NCI-H446 treated with DMSO at 0.1 percent for 48 hours (cell line): Measurements from ENCODE around the gene TSHR.
"Not testable (repeated sequence)": the region's sequence is repeated elsewhere in the genome, so short reads cannot be mapped to it uniquely, and the experiment has no call there.

ENCODE experiments used
- DNase-seq: peaks from one replicate; lab custom pipeline; 2025; lab: John Stamatoyannopoulos, UW

The TSHR gene

GRCh38 chr14:80951491-80951890, 3.9 kb upstream of the TSHR start:
- DNase-seq, result no peak

- not testable (repeated sequence) for DNase-seq
Measured at GRCh38 chr14:80953211-80953610, 2.2 kb upstream of the TSHR start.

GRCh38 chr14:80954687-80955299, 628 bp upstream of the TSHR start:
- DNase-seq, result peak; percentile 51

- no peak for DNase-seq
Measured at GRCh38 chr14:80956102-80956501, 681 bp downstream of the TSHR start.

- DNase-seq, result peak; percentile 51
Measured at GRCh38 chr14:80956922-80957321, 1.5 kb downstream of the TSHR start.

GRCh38 chr14:80957613-80958012, 2.2 kb downstream of the TSHR start:
- DNase-seq, result no peak

GRCh38 chr14:80958226-80958625, 2.8 kb downstream of the TSHR start:
- no peak for DNase-seq

- no peak for DNase-seq
Measured at GRCh38 chr14:80958939-80959338, 3.5 kb downstream of the TSHR start.

- peak; percentile 97 for DNase-seq
Measured at GRCh38 chr14:80959496-80959895, 4.1 kb downstream of the TSHR start.

- no peak for DNase-seq
Measured at GRCh38 chr14:80965037-80965436, 9.6 kb downstream of the TSHR start.

GRCh38 chr14:80973931-80974641, 18.7 kb downstream of the TSHR start:
- DNase-seq, result peak; percentile 99

GRCh38 chr14:80974679-80975078, 19.3 kb downstream of the TSHR start:
- no peak for DNase-seq

- no peak for DNase-seq
Measured at GRCh38 chr14:80977221-80977620, 21.8 kb downstream of the TSHR start.

- no peak for DNase-seq
Measured at GRCh38 chr14:80978403-80978802, 23.0 kb downstream of the TSHR start.

GRCh38 chr14:80979951-80980350, 24.5 kb downstream of the TSHR start:
- no peak for DNase-seq

GRCh38 chr14:80981156-80981555, 25.7 kb downstream of the TSHR start:
- DNase-seq, result peak; percentile 39

GRCh38 chr14:80981673-80982072, 26.3 kb downstream of the TSHR start:
- DNase-seq, result no peak

- DNase-seq, result no peak
Measured at GRCh38 chr14:80982711-80983110, 27.3 kb downstream of the TSHR start.

GRCh38 chr14:80987235-80988032, 32.0 kb downstream of the TSHR start:
- peak; percentile 76 for DNase-seq

- DNase-seq, result no peak
Measured at GRCh38 chr14:80988192-80988591, 32.8 kb downstream of the TSHR start.

- no peak for DNase-seq
Measured at GRCh38 chr14:80988735-80989429, 33.5 kb downstream of the TSHR start.

- no peak for DNase-seq
Measured at GRCh38 chr14:80992580-80992979, 37.2 kb downstream of the TSHR start.
